GM11168 (cell line): ENCODE data around the gene HPS5.
"Not testable (repeated sequence)": the region's sequence is repeated elsewhere in the genome, so short reads cannot be mapped to it uniquely, and the experiment has no call there.

ENCODE experiments used
- in situ Hi-C: fragments of 300-500 bp; cut with MboI; formaldehyde crosslinking; loops from one replicate; pipeline ENCODE4 v1.12.0; 2022; ENCODE audit warnings: low sequenced_read_pairs; ENCODE audit not compliant: unreplicated experiment

The HPS5 gene, protein sequence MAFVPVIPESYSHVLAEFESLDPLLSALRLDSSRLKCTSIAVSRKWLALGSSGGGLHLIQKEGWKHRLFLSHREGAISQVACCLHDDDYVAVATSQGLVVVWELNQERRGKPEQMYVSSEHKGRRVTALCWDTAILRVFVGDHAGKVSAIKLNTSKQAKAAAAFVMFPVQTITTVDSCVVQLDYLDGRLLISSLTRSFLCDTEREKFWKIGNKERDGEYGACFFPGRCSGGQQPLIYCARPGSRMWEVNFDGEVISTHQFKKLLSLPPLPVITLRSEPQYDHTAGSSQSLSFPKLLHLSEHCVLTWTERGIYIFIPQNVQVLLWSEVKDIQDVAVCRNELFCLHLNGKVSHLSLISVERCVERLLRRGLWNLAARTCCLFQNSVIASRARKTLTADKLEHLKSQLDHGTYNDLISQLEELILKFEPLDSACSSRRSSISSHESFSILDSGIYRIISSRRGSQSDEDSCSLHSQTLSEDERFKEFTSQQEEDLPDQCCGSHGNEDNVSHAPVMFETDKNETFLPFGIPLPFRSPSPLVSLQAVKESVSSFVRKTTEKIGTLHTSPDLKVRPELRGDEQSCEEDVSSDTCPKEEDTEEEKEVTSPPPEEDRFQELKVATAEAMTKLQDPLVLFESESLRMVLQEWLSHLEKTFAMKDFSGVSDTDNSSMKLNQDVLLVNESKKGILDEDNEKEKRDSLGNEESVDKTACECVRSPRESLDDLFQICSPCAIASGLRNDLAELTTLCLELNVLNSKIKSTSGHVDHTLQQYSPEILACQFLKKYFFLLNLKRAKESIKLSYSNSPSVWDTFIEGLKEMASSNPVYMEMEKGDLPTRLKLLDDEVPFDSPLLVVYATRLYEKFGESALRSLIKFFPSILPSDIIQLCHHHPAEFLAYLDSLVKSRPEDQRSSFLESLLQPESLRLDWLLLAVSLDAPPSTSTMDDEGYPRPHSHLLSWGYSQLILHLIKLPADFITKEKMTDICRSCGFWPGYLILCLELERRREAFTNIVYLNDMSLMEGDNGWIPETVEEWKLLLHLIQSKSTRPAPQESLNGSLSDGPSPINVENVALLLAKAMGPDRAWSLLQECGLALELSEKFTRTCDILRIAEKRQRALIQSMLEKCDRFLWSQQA

DNA sequence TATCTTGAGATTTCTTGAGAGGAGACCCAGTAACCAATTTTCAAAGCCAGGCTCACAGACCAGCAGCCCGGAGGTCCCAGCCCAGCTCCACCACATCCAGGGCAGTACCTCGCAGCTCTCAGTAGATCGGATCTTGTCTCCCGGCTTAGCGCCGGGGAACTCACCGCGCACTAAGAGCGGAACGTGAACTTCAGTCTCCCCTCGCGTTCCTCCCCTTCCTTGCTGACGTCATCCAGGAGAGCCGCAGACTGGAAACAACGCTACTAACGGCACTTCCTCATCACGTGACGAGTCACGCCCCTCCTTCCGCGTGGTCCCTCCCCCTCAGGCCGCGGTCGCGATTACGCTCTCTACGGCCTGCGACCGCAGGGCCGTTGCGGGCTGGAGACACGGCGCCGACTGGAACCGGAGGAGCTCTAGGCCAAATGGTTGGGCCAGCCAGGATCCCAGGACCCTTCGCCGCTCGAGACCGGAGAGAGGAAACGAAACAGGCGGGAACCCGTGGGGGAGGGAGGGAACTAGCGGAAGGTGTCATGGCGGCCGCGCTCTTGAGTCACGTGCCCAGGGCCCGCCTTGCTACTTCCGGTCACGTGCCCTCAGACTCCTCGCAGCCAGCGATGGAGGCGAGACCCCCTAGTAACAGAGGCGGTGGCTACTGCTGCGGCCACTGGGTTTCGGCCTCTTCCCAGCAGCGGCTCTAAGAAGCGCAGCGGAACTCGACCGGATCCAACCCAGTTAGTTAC is at the start of gene HPS5, which contains the start of gene GTF2H1:
Gene HPS5 (minus strand): TSS at position 172 of the 743 bp plus-strand sequence. CDS start 4,282 bp downstream, outside the sequence.
Gene GTF2H1 (plus strand): TSS at position 599 of the 743 bp plus-strand sequence. CDS start 10,508 bp downstream, outside the sequence.
- in situ Hi-C loops, result no loop called here

GRCh38 chr11:18371279-18371678 is 49.3 kb upstream of the HPS5 start:
- in situ Hi-C loops, result no loop called here

DNA sequence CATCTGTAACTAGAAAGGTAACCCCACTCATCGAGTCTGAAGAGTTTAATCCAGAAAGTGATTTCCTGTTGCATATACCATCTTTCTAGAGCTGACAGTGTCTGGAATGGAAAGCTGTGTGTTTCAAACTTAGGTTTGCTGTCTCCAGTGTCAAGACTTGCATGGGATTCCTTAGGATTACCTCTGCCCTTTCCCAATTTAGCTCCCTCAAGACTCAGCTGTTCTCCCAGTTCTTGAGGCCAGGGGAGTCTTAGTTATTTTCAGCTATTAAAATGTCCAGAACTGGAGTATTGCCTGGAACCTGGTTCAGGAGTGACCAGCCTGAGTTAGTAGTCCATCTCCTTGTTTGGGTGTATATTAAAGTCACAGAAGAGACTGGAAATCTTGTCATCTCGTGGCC is 47.5 kb upstream of the HPS5 start:
- in situ Hi-C loops, result no loop called here

GRCh38 chr11:18368221-18368620 is 46.3 kb upstream of the HPS5 start:
- in situ Hi-C loops, result no loop called here

DNA sequence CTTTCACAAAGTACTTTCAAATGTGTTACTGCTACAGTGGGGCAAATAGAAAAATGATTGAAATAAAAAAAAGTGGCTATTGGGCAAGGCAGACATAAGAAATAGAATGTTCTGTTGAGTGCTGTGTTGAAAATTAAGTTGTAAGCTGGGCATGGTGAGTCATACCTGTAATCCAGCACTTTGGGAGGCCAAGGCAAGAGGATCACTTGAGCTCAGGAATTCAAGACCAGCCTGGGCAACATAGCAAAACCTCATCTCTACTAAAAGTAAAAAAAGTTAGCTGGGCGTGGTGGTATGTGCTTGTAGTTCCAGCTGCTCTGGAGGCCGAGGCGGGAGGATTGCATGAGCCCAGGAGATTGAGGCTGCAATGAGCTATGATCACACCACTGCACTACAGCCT is 45.5 kb upstream of the HPS5 start:
- in situ Hi-C loops, result no loop called here

GRCh38 chr11:18366286-18366685 is 44.3 kb upstream of the HPS5 start:
- in situ Hi-C loops, result no loop called here

- in situ Hi-C loops, result no loop called here
These were observed 43.8 kb upstream of the HPS5 start for GRCh38 chr11:18365741-18366140.

- in situ Hi-C loops, result no loop called here
These were observed 42.6 kb upstream of the HPS5 start for GRCh38 chr11:18364495-18365073.

DNA sequence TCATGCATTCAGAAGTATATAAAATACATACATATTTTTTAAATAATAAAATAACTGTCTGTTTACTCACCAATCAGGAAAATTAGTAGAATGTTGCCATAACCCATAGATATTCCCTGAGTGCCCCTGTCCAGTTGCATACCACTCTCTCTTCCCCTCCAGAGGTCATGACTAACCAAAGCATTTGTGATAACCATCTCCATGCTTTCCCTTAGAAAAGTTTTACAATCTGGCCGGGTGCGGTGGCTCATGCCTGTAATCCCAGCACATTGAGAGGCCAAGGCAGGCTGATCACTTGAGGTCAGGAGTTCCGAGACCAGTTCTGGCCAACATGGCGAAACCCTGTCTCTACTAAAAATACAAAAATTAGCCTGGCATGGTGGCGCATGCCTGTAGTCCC is 39.2 kb upstream of the HPS5 start:
- in situ Hi-C loops, result no loop called here

DNA sequence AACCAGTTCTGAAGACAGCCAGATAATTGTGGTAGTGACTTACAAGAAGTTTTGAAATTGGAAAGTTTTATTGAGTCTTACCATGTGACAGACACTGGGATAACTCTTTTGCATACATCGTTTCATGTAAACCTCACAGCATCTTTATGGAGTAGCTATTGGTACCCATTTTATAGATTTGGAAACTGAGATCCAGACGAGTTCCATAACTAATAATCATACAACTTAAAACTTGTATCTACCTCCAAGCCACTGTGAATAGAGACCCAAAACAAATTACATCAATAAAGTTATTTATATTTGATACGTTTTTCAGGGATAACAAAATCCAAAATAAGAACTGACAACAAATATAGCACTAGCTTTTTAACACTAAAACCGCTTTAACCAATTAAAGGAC is 36.7 kb upstream of the HPS5 start:
- in situ Hi-C loops, result no loop called here

GRCh38 chr11:18352581-18352980 is 30.6 kb upstream of the HPS5 start:
- in situ Hi-C loops, result no loop called here

GRCh38 chr11:18347471-18348125 is 25.7 kb upstream of the HPS5 start:
- in situ Hi-C loops, result no loop called here

- in situ Hi-C loops, result no loop called here
These were observed 11.0 kb upstream of the HPS5 start for GRCh38 chr11:18332891-18333290.

- in situ Hi-C loops, result no loop called here
These were observed 10.4 kb upstream of the HPS5 start for GRCh38 chr11:18332302-18332701.

DNA sequence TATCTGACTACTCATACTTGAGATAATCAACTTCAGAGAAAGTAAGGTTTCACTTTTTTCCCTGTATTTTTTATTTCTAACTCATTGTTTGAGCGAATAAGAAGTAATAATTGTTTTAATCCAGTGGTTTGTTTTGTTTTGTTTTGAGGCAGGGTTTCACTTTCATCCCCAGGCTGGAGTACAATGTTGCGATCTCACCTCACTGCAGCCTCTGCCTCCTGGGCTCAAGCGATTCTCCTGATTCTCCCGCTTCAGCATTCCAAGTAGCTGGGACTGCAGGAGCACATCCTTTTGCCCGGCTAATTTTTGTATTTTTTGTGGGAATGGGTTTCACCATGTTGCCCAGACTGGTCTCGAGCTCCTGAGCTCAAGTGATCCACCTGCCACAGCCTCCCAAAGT is 9.0 kb upstream of the HPS5 start:
- in situ Hi-C loops, result no loop called here

GRCh38 chr11:18329196-18329870 is 7.4 kb upstream of the HPS5 start:
- in situ Hi-C loops, result no loop called here

DNA sequence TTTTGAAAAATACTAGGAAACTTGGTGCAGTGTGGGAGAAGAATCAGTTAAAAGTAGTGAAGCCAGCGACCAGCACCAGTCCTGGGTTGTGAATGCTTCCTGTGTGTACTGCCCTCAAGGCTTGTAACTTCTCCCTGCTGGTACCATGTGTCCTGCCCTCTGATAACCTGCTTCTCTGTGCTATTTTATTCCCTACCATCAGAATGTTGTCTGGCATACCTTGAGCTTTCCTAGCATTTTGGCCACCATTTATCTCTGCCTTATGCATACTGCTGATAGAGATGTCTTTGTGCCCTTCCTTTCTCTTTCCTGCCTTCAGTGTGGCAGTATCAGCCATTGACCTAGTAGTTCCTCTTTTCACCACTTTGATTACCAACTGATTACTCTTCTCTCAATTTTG is 2.4 kb upstream of the HPS5 start:
- in situ Hi-C loops, result no loop called here

DNA sequence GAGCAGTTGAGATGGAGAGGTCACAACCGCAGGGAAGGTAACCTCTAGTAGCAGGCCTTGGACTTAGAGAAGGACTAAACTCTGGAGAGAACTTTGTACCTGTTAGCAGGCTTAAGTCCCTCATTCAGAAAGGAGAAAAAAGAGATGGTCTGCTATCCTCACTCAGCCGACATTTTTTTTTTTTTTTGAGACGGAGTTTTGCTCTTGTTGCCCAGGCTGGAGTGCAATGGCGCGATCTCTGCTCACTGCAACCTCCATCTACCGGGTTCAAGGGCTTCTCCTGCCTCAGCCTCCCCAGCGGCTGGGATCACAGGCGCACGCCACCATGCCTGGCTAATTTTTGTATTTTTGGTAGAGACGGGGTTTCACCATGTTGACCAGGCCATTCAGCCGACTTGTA is 1.9 kb upstream of the HPS5 start:
- in situ Hi-C loops, result not testable (repeated sequence)
